Epithelial cell of proximal tubule (primary cell): ENCODE measurements around the gene ENAH. TPM values are rescaled to one million over a fixed set of nuclear protein-coding genes. Genes with fewer than 3 reads are reported as not detected.
"Not testable (repeated sequence)": the region's sequence is repeated elsewhere in the genome, so short reads cannot be mapped to it uniquely, and the experiment has no call there.

ENCODE experiments used
- DNase-seq: peaks from one replicate; pipeline ENCODE4 v3.0.0-alpha.2; 2011; ENCODE audit warnings: low read depth
- H3K4me3 ChIP-seq: 2 replicates; pipeline ENCODE4 v1.5.1; 2011; ENCODE audit warnings: low read depth, mild to moderate bottlenecking, low read length
- total RNA-seq: library from RNA; depleted of rRNA; stranded (reverse); fragments of >200 nt; gene quantifications from 2 replicates; pipeline ENCODE4 v1.2.3, GENCODE V29; 2015
- TF ChIP-seq, protein P1 (sequence below): conservative IDR thresholded peaks from 2 replicates; pipeline ENCODE4 v1.5.1; 2012; ENCODE audit warnings: low read depth, mild to moderate bottlenecking, low read length

Gene ENAH
- total RNA-seq, 1 donor from 2014 or later, result 37.7 TPM

DNA sequence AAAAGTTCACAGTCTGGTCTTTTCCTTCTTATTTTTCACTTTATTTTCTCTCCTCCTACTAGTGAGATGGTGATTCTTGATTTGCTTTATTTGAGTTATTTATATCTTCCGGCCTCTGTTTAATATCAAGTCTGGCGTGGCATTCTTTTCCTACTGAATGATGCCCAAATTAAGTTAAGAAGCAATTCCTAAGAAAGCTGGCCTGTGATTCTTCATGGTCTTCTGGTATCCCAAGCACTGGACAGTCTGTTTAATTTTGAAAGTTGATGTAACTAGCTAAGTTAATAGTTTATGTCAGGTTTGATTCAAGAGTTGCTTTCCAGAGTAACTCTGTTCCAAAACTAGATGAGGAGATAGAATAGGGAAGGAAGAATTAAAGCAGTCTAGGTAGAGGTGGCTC is 9.2 kb upstream of the ENAH start:
- TF ChIP-seq, protein P1, sequence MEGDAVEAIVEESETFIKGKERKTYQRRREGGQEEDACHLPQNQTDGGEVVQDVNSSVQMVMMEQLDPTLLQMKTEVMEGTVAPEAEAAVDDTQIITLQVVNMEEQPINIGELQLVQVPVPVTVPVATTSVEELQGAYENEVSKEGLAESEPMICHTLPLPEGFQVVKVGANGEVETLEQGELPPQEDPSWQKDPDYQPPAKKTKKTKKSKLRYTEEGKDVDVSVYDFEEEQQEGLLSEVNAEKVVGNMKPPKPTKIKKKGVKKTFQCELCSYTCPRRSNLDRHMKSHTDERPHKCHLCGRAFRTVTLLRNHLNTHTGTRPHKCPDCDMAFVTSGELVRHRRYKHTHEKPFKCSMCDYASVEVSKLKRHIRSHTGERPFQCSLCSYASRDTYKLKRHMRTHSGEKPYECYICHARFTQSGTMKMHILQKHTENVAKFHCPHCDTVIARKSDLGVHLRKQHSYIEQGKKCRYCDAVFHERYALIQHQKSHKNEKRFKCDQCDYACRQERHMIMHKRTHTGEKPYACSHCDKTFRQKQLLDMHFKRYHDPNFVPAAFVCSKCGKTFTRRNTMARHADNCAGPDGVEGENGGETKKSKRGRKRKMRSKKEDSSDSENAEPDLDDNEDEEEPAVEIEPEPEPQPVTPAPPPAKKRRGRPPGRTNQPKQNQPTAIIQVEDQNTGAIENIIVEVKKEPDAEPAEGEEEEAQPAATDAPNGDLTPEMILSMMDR, result no peak
- no peak overlapping the region for H3K4me3 ChIP-seq
- DNase-seq, result no peak

DNA sequence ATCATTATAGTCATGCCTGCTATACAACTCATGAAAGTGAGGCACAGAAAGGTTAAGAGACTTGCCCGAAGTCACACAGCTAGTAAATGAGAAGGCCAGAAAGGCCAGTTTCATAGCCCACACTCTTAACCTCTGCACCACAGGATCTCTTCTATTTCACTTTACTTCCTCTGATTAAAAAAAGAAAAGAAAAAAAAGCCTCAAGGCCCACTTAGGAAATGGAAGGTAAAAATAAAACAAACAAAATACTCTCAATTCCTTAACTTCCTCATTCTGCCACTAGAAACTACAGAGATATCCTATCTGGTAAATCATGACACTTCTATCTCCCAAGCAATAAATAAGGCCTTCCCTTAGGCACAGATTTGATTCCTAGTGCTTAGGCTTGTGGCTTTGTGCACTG is 7.6 kb upstream of the ENAH start:
- TF ChIP-seq, protein P1, result no peak
- no peak overlapping the region for H3K4me3 ChIP-seq
- DNase-seq, result no peak

DNA sequence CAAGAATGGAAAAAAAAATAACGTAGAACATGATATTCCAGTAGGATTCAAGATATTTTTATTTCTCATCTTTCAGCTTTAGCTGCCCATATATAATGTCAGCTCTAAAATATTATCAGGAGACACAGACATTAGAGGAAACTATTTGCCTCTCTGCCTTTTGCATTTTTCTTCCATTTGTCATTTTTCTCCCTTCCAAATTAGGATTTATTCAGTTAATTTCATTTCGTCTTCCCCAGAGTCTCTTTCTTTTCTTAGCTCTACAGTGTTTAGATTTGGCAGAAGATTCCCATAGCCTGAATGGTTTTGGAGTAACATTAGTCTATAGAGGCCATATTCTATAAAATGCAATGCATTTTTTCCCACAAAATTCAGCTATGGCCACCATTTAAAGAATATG is 5.1 kb upstream of the ENAH start:
- DNase-seq, result no peak
- no peak overlapping the region for H3K4me3 ChIP-seq
- TF ChIP-seq, protein P1, result no peak

DNA sequence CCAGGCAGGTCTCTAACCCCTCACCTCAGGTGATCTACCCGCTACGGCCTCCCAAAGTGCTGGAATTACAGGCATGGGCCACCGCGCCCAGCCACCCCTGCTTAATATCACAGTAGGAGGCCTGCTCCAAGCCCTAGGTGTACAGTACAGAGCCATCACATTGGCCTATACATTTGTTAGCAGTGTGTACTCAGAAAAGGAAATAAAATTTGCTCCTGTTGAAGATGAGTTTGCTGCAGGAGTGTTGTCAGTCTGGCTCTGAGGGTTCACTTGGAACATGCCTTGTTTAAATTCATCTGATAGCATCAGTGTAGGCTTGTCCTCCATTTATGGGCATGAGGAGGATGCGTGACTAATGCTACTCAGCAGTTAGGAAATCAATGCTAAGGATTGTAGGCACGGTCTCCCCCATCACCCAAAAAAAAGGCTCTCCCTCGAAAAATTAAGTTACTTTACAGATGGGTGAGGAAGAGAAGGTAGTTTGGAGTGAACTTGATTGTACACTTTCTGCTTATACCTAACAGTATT is 4.6 kb upstream of the ENAH start:
- H3K4me3 ChIP-seq, result no peak overlapping the region
- no peak for DNase-seq

DNA sequence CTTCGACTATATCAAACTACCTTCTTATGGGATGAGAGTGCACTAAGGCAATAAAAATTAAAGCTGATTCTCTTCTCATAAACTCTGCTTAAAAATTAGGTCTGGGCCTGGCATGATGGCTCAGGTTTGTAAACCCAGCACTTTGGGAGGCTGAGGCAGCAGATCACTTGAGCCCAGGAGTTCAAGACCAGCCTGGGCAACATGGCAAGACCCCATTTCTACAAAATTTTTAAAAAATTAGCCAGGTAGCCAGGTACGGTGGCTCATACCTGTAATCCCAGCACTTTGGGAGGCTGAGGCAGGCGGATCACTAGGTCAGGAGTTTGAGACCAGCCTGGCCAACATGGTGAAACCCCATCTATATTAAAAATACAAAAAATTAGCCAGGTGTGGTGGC is 3.3 kb upstream of the ENAH start:
- H3K4me3 ChIP-seq, DNase-seq: not testable (repeated sequence)

More for the DNA sequence above, 4.6 kb upstream of the ENAH start:
- TF ChIP-seq, protein P1, result no peak

DNA sequence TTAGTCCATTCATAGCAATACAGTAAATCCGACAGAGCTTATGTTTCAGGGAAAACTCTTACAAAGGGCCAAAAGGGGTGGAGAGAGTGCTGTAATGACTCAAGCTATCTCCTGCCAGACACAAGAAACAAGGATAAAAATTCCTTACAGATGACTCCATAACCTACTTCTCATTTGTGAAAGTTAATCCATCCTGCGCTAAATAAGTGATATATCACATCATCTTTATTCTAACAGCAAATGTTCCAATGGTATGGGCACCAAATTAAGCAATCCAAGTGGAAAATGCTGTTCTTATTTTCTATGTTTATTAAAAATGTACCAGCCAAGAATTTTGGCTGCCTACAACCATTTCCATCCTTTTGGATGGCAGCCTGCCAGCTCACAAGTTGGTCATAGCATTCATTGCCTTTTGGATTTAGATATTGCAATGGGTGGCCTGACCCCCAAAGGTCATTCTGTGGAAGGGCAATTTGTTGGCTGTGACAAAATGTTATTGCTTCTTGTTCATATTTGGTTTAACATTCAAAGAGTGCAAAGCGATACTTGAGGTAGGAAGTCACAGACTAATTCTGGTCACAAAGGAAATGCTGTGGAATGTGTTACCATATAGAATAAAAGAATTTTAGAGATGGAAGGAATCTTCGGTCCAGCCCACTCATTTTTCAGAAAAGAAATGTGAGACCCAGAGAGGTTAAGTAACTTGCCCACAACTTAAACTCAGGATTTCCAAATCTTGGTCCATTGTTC is 2.8 kb upstream of the ENAH start:
- H3K4me3 ChIP-seq, result no peak overlapping the region
- peak; percentile 89 for DNase-seq
- TF ChIP-seq, protein P1, result peak; percentile 21

DNA sequence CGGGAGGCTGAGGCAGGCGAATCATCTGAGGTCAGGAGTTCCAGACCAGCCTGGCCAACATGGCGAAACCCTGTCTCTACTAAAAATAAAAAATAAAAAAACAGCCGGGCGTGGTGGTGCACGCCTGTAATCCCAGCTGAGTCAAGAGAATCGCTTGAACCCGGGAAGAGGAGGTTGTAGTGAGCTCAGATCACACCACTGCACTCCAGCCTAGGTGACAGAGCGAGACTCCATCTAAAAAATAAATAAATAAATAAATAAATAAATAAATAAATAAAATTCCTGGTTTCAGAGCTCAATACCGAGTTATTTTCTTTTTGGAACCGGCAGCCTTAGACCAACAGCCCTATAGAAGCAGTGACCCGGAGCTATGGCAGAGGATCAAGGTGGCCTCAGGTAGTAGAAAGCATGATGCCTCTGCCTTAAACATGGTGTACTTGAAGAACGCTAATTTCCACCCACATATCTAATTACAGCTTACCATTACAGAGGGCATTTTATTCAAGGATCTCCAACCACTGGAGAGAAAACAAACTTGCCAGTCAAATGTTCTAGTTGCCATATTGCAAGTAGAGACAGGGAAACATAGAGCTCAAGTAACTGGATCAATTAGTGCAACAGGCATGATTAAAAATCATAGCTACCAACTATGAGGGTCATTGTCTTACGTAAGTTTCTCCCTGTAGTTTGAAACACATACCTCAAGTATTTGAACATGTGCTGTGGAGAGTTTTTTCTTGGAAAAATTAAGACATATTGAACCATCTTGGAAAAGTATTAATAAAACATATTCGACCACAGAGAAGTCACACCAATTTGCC is 2.0 kb upstream of the ENAH start:
- H3K4me3 ChIP-seq, result no peak overlapping the region
- TF ChIP-seq, protein P1, result no peak
- peak; percentile 36 for DNase-seq
